Hepatocyte (in vitro differentiated cells): ENCODE data around the gene ENTR1. TPM values are rescaled to one million over a fixed set of nuclear protein-coding genes. Genes with fewer than 3 reads are reported as not detected.

ENCODE experiments used
- DNase-seq: peaks from one replicate; pipeline ENCODE4 v3.0.0-alpha.2; 2016; ENCODE audit warnings: low spot score
- H2AFZ ChIP-seq: fragments of 200-600 bp; sonication (generic); 2 replicates; pipeline ENCODE4 v1.6.0; 2016; ENCODE audit warnings: antibody characterized with exemption, mild to moderate bottlenecking
- H3K27ac ChIP-seq: fragments of 200-600 bp; sonication (generic); 2 replicates; pipeline ENCODE4 v1.5.1; 2016; ENCODE audit warnings: mild to moderate bottlenecking
- H3K27me3 ChIP-seq: fragments of 200-600 bp; sonication (generic); 2 replicates; pipeline ENCODE4 v1.6.1; 2016
- H3K36me3 ChIP-seq: fragments of 200-600 bp; sonication (generic); replicated peaks from 2 replicates; pipeline ENCODE4 v1.5.1; 2016; ENCODE audit warnings: low read depth; ENCODE audit not compliant: insufficient read depth
- H3K4me1 ChIP-seq: fragments of 200-600 bp; sonication (generic); 2 replicates; pipeline ENCODE4 v1.5.1; 2016; ENCODE audit warnings: mild to moderate bottlenecking, moderate library complexity; ENCODE audit not compliant: insufficient read depth
- H3K4me2 ChIP-seq: fragments of 200-600 bp; sonication (generic); 2 replicates; pipeline ENCODE4 v1.6.0; 2016
- H3K4me3 ChIP-seq: fragments of 200-600 bp; sonication (generic); 2 replicates; pipeline ENCODE4 v1.5.1; 2016; ENCODE audit warnings: mild to moderate bottlenecking
- H3K79me2 ChIP-seq: fragments of 200-600 bp; sonication (generic); 2 replicates; pipeline ENCODE4 v1.6.0; 2017; ENCODE audit warnings: mild to moderate bottlenecking
- H3K9me2 ChIP-seq: fragments of 200-600 bp; sonication (generic); replicated peaks from 2 replicates; pipeline ENCODE4 v1.6.0; 2017; ENCODE audit warnings: mild to moderate bottlenecking; ENCODE audit not compliant: insufficient read depth
- H3K9me3 ChIP-seq: fragments of 200-600 bp; sonication (generic); 2 replicates; pipeline ENCODE4 v1.5.1; 2016; ENCODE audit warnings: low read depth, mild to moderate bottlenecking
- H4K20me1 ChIP-seq: fragments of 200-600 bp; sonication (generic); 2 replicates; pipeline ENCODE4 v1.6.0; 2016; ENCODE audit warnings: mild to moderate bottlenecking; ENCODE audit not compliant: insufficient read depth, poor library complexity, severe bottlenecking
- EZH2 ChIP-seq: fragments of 200-600 bp; sonication (generic); IDR thresholded peaks from 2 replicates; pipeline ENCODE4 v1.6.1; 2016; ENCODE audit warnings: antibody characterized with exemption, mild to moderate bottlenecking, borderline replicate concordance
- EZH2phosphoT487 ChIP-seq: fragments of 200-600 bp; sonication (generic); IDR thresholded peaks from one replicate; pipeline ENCODE4 v1.6.1; 2018; ENCODE audit warnings: antibody characterized with exemption, mild to moderate bottlenecking, low read depth, moderate library complexity; ENCODE audit not compliant: unreplicated experiment, severe bottlenecking
- WGBS: methylation state at CpG from one replicate; pipeline ENCODE4 v1.1.6; 2016; ENCODE audit warnings: low lambda C conversion rate; ENCODE audit errors: missing lambda C conversion rate; 5-methylcytosine and 5-hydroxymethylcytosine counted together
- polyA plus RNA-seq: library from polyadenylated mRNA; unstranded; fragments of >200 nt; fragmentation: Nextera tagmentation; extraction: Ambion mirVana; gene quantifications from 2 replicates; pipeline ENCODE4 v1.2.1, GENCODE V29; 2016
- total RNA-seq: library from RNA; depleted of rRNA; stranded (reverse); fragments of >200 nt; gene quantifications from 2 replicates; pipeline ENCODE4 v1.2.3, GENCODE V29; 2014
- TF ChIP-seq, protein P1 (sequence below): fragments of 200-600 bp; sonication (generic); IDR thresholded peaks from 2 replicates; pipeline ENCODE4 v1.5.1; 2016; ENCODE audit warnings: antibody characterized with exemption, mild to moderate bottlenecking; ENCODE audit not compliant: poor library complexity

Gene ENTR1
- total and polyA plus RNA-seq, 2 experiments from 2014 or later: 33.5 to 50.1 TPM

DNA sequence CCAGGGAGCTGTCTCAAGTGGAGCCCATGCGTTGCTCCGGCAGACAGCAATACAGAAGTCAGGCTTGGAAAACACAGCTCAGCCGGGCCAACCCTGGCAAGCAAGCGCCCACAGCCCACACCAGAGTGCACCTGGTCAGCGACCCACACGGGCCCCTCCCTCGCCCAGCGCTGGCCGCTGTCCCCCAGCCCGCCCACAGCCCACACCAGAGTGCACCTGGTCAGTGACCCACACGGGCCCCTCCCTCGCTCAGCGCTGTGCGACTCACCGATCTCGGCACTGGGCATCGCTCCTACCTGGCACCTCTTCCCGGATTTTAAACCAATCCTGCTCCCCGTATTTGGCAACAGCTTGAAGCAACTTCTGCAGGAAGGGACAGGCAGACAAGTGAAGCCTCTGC, 23.2 kb downstream of the ENTR1 start:
- H2AFZ ChIP-seq: no peak overlapping the region
- H3K27me3 ChIP-seq: no peaks in the 10 kb centered on the region
- H4K20me1 ChIP-seq: no peaks in the 10 kb centered on the region
- no peak overlapping the region for H3K4me3 ChIP-seq
- H3K79me2 ChIP-seq: no peaks in the 10 kb centered on the region
- H3K4me2 ChIP-seq: no peak overlapping the region
- no peak for DNase-seq
- no peaks in the 10 kb centered on the region for H3K9me2 ChIP-seq
- TF ChIP-seq EZH2phosphoT487 (no peak), EZH2 (no peak)
- TF ChIP-seq, protein P1, sequence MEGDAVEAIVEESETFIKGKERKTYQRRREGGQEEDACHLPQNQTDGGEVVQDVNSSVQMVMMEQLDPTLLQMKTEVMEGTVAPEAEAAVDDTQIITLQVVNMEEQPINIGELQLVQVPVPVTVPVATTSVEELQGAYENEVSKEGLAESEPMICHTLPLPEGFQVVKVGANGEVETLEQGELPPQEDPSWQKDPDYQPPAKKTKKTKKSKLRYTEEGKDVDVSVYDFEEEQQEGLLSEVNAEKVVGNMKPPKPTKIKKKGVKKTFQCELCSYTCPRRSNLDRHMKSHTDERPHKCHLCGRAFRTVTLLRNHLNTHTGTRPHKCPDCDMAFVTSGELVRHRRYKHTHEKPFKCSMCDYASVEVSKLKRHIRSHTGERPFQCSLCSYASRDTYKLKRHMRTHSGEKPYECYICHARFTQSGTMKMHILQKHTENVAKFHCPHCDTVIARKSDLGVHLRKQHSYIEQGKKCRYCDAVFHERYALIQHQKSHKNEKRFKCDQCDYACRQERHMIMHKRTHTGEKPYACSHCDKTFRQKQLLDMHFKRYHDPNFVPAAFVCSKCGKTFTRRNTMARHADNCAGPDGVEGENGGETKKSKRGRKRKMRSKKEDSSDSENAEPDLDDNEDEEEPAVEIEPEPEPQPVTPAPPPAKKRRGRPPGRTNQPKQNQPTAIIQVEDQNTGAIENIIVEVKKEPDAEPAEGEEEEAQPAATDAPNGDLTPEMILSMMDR: no peak
- no peaks in the 10 kb centered on the region for H3K36me3 ChIP-seq
- H3K9me3 ChIP-seq: no peaks in the 10 kb centered on the region
- H3K4me1 ChIP-seq: no peaks in the 10 kb centered on the region
- 98% methylated on average over 10 of the region's 19 CpGs for WGBS
- no peak overlapping the region for H3K27ac ChIP-seq

DNA sequence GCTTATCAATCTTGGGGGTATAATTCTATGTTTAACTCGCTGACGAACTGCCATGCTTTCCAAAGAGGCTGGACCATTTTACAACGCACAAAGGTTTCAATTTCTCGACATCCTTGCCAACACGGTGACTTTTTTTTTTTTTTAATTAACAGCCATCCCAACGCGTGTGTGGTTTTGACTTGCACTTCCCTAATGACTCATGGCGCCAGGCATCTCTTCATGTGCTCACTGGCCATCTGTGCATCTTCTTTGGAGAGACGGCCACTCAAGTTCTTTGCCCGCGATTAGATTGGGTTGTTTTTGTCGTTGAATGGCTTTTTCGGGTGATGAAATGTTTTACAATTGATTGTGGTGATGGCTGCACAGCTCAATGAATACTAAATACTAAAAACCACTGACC, 24.4 kb downstream of the ENTR1 start:
- Histone ChIP-seq H3K9me3 (no peaks in the 10 kb centered on the region), H3K27me3 (no peaks in the 10 kb centered on the region), H3K9me2 (no peaks in the 10 kb centered on the region), H4K20me1 (no peaks in the 10 kb centered on the region), H3K27ac (no peak overlapping the region), H3K4me3 (no peak overlapping the region), H3K4me1 (no peaks in the 10 kb centered on the region), H3K79me2 (no peaks in the 10 kb centered on the region), H3K4me2 (no peak overlapping the region), H2AFZ (no peak overlapping the region), H3K36me3 (no peaks in the 10 kb centered on the region)
- no peak for DNase-seq
- 95% methylated on average over 13 of the region's 13 CpGs for WGBS
- TF ChIP-seq, protein P1: no peak

DNA sequence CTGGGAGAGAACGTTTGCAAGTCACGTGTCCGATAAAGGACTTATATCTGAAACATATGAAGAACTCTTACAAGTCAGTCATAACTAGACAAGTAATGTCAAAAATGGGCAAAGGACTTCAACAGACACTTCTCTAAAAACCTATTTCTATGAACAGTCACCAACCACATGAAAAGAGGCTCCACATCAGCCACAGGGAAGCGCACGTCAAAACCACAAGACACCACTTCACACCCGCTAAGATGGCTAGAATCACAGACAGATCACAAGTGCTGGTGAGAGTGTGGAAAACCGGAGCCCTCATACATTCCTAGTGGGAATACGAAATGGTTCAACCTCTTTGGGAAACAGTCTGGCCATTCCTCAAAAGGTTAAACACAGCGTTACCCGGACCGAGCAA, 25.4 kb downstream of the ENTR1 start:
- Histone ChIP-seq H2AFZ (no peak overlapping the region), H3K27ac (no peak overlapping the region), H3K4me2 (no peak overlapping the region), H3K79me2 (no peaks in the 10 kb centered on the region), H3K4me1 (no peaks in the 10 kb centered on the region), H3K4me3 (no peak overlapping the region), H4K20me1 (no peaks in the 10 kb centered on the region), H3K36me3 (no peaks in the 10 kb centered on the region), H3K9me3 (no peaks in the 10 kb centered on the region), H3K9me2 (no peaks in the 10 kb centered on the region), H3K27me3 (no peaks in the 10 kb centered on the region)
- 97% methylated on average over 11 of the region's 11 CpGs for WGBS
- no peak for DNase-seq
- TF ChIP-seq EZH2: no peak
- TF ChIP-seq, protein P1: no peak
- no peak for TF ChIP-seq EZH2phosphoT487

DNA sequence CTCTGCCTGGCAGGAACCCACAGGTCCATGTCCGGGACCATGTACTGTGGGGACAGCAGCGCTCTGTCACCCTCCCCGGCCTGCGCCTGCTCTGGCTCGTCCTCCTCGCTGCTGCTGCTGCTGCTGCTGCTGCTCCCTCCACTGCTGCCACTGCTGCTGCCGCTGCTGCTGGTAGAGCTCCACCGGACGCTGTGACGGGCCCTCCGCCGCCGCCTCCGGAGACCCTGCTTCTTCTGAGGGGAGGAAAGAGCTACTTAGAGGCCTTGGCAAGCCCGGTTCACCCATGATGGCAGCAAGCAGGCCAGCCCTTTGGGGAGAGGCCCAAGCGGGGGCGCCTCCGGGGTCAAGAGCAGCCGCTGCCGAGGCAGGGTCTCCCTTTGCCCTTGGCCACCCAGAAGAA, 27.0 kb downstream of the ENTR1 start:
- Histone ChIP-seq H4K20me1 (no peaks in the 10 kb centered on the region), H3K27ac (no peak overlapping the region), H3K27me3 (no peaks in the 10 kb centered on the region), H3K36me3 (no peaks in the 10 kb centered on the region), H3K4me1 (no peaks in the 10 kb centered on the region), H2AFZ (no peak overlapping the region), H3K79me2 (no peaks in the 10 kb centered on the region), H3K9me2 (no peaks in the 10 kb centered on the region), H3K9me3 (no peaks in the 10 kb centered on the region), H3K4me3 (no peak overlapping the region), H3K4me2 (no peak overlapping the region)
- WGBS: 99% methylated on average over 20 of the region's 20 CpGs
- TF ChIP-seq EZH2phosphoT487 (no peak), EZH2 (no peak)
- TF ChIP-seq, protein P1: no peak
- no peak for DNase-seq
